ENCODE results near the gene ANTXR1.

Gene ANTXR1

DNA sequence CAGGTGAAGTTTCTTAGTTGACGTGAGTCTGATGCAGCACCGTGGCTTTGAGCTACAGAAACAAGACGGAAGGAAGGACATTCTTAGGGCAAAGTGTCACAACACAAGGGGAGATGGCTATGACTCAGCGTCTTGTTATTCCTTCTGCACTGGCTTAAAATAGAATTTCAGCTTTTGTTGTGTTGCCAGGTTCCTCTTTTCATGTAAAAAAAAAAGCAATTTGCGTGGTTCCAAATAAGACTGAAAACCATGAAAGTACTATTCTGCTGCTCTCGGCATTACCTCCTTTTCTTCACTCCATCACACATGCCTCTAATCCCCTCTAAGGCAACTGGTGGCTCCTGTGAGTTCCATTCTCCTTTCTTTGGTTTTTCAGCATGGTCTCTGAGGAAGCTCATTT, 150.1 kb downstream of the ANTXR1 start:
- in situ Hi-C loops (cut with HindIII; ENCODE audit: low sequenced_read_pairs), result no loop called here
- TF ChIP-seq, protein P1, sequence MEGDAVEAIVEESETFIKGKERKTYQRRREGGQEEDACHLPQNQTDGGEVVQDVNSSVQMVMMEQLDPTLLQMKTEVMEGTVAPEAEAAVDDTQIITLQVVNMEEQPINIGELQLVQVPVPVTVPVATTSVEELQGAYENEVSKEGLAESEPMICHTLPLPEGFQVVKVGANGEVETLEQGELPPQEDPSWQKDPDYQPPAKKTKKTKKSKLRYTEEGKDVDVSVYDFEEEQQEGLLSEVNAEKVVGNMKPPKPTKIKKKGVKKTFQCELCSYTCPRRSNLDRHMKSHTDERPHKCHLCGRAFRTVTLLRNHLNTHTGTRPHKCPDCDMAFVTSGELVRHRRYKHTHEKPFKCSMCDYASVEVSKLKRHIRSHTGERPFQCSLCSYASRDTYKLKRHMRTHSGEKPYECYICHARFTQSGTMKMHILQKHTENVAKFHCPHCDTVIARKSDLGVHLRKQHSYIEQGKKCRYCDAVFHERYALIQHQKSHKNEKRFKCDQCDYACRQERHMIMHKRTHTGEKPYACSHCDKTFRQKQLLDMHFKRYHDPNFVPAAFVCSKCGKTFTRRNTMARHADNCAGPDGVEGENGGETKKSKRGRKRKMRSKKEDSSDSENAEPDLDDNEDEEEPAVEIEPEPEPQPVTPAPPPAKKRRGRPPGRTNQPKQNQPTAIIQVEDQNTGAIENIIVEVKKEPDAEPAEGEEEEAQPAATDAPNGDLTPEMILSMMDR (IDR thresholded peaks at IDR 0.05; ENCODE audit: low read depth, low read length, missing control alignments), result no peak
- no peak overlapping the region for H3K4me3 ChIP-seq (ENCODE audit: low read depth, low read length)
- peak; percentile 75 for DNase-seq (ENCODE audit: low read depth)

- in situ Hi-C loops (cut with HindIII; ENCODE audit: low sequenced_read_pairs), result no loop called here
- TF ChIP-seq, protein P1 (IDR thresholded peaks at IDR 0.05; ENCODE audit: low read depth, low read length, missing control alignments), result no peak
- no peak for DNase-seq (ENCODE audit: low read depth)
- no peak overlapping the region for H3K4me3 ChIP-seq (ENCODE audit: low read depth, low read length)
Measured at GRCh38 chr2:69163556-69163955, 150.6 kb downstream of the ANTXR1 start.

DNA sequence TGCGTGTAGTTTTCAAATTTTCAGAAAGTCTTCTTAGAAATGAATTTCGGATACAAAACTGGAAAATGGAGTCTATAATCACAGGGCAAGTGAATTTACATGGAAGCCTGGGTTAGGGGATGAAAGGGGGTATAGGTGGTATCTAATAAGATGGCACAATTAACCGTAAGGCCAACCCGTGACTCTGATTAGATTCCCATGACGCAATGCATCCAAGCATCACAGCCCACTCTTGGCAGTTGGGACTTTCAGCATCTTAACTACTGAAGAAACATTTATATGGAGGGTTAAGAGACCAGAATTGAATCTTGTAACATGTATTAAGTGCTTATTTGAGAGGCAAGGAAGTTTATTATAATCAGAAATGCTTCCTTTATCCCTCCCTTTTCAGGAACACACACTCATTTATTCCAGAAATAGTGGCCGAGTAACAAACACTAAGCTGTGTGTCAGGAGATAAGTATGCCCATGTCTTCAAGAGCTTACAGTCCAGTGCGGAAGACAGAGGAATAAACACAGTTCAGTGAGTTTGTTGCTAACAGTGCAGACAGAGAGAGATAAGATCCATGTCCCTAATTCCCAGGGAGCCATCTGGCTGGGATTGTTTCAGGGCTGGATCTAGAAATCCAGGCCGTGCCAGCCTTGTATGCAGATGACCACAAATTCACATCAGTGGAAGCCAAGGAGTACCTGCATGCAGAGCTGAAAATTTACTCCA, 151.2 kb downstream of the ANTXR1 start:
- no peak for DNase-seq (ENCODE audit: low read depth)
- no peak overlapping the region for H3K4me3 ChIP-seq (ENCODE audit: low read depth, low read length)
- in situ Hi-C loops (cut with HindIII; ENCODE audit: low sequenced_read_pairs), result no loop called here
- TF ChIP-seq, protein P1 (IDR thresholded peaks at IDR 0.05; ENCODE audit: low read depth, low read length, missing control alignments), result no peak

DNA sequence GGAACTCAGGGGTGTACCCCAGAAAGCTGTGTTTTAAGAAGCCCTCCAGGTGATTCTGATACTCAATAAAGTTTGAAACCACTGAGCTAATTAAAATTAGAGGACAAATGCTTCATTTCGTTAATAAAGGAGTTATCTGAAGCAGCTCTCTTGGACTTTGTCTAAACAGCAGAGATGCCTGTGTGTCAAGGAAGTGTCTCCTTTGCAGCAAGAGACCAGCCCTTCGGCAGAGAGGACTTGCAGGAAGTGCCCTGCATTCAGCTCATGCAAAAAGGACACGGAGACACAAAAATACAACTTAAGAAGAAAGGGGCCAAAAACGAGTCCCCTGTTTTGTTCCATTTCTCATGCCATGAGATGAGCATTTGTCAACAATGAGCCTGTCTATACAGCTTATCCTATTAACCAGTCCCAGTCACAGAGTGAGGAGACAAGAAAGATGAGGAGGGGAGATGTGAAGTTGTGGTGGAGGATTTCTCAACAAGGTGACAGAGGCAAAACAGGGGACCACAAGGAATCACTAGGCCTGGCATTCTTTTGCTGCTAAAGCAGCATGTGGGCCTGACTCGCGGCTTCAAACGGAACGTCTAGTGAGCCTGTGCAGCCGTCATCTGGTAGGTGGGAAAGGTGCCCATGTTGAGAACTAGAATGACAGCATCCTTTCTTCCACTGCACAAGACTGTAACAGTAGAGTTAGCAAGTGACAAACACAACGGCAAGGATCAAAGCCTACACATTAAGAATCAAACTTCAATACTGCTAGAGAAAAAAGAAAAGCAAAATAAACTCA, 152.3 kb downstream of the ANTXR1 start:
- TF ChIP-seq, protein P1 (IDR thresholded peaks at IDR 0.05; ENCODE audit: low read depth, low read length, missing control alignments), result no peak
- in situ Hi-C loops (cut with HindIII; ENCODE audit: low sequenced_read_pairs), result no loop called here
- DNase-seq (ENCODE audit: low read depth), result no peak
- no peak overlapping the region for H3K4me3 ChIP-seq (ENCODE audit: low read depth, low read length)

DNA sequence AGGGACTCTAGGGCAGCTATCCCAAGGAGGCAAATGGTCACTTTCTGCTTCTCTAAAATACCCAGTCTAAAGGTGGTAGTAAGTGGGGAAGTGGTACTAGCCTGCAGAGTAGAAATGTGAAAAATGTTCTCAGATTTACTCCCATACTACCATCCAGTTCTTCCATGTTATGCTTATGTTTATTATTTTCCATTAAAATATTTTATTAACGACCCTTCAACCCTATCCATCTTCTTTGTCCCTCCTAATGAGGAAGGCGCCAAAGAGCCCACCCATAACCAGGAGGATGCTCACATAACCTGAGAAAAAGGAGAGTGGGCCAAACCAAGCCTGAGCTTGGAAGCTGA, 153.5 kb downstream of the ANTXR1 start:
- in situ Hi-C loops (cut with HindIII; ENCODE audit: low sequenced_read_pairs), result no loop called here
- H3K4me3 ChIP-seq (ENCODE audit: low read depth, low read length), result no peak overlapping the region
- DNase-seq (ENCODE audit: low read depth), result no peak
- TF ChIP-seq, protein P1 (IDR thresholded peaks at IDR 0.05; ENCODE audit: low read depth, low read length, missing control alignments), result no peak

DNA sequence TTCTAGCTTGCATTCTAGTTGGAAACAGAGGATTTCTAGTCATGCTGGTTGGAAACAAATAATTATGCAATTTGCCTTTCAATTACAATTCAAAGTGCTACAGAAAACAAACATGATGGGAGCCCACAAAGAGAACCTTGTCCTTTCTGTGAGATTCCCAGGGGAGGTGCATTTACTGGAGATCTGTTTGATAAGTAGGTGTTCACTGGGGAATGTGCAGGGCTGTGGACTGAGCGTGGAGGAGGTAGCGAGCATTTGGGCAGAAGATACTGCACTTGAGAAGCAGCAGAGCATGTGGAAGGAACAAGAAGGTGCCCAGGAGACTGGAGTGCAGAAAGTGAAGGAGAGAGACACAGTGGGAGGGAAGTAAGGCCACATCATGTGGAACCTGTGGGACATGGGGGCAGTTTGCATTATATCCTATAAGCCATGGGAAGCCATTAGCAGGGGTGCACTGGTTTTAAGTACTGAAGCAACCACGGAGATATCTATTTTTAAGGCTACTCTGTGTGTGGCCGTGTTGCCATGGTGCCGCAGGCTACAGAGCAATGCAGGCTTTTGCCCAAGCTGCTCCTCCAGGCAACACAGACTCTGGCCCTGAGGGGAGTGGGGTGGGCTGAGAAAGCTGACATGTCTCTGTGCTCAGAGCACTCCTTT, 154.0 kb downstream of the ANTXR1 start:
- DNase-seq (ENCODE audit: low read depth), result no peak
- in situ Hi-C loops (cut with HindIII; ENCODE audit: low sequenced_read_pairs), result no loop called here
- H3K4me3 ChIP-seq (ENCODE audit: low read depth, low read length), result no peak overlapping the region
- TF ChIP-seq, protein P1 (IDR thresholded peaks at IDR 0.05; ENCODE audit: low read depth, low read length, missing control alignments), result no peak
